ACHN (cell line): ENCODE results near the gene ZNF69.
"Not testable (repeated sequence)": the region's sequence is repeated elsewhere in the genome, so short reads cannot be mapped to it uniquely, and the experiment has no call there.

Experiments used
- DNase-seq: peaks from one replicate; pipeline ENCODE4 v3.0.0-alpha.2; 2015
- in situ Hi-C: cut with HindIII; loops from 2 replicates; pipeline ENCODE4 v1.10.0; 2017; ENCODE audit warnings: low sequenced_read_pairs, low pct_ligation_motif_present, low pct_unique_long_range_greater_than_20kb

ZNF69 gene

DNA sequence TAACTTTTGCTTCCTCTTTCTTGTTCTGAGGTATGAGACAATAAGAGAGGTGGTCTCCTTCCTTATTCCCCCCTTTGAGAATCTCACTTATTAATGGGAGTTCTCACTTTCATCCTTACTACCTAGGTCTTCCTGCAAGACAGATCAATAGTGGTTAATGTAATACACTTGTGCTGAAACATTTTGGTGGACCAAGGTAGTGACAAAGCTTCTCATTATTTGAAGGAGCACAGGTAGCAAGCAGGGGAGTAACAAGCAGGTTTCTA lies 55.2 kb downstream of the ZNF69 start:
- in situ Hi-C loops, result no loop called here
- DNase-seq, result no peak

DNA sequence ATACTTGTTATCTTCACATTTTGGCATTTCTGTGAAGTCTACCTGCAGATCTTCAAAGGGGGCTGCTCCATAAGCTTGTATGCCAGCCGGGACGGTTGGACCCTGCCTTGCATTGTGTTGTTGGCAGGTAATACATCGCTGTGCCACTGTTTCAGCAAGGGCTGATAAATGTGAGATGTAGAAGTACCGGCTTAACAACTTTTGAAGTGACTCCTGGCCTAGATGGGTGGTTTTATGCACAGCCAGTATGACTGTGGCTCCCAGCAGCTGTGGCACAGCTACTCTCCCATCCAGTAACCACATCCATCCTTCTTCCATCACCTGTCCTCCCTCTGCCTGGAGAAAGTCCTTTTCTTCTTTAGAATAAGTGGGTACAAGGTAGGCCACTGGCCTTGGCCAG lies 57.1 kb downstream of the ZNF69 start:
- in situ Hi-C loops, result no loop called here
- no peak for DNase-seq

- no peak for DNase-seq
- in situ Hi-C loops, result no loop called here
These were observed 61.1 kb downstream of the ZNF69 start for GRCh38 chr19:11948646-11949045.

- DNase-seq, result peak; percentile 10
- in situ Hi-C loops, result no loop called here
These were observed 61.6 kb downstream of the ZNF69 start for GRCh38 chr19:11949201-11949600.

GRCh38 chr19:11949614-11950080 lies 62.1 kb downstream of the ZNF69 start:
- in situ Hi-C loops, DNase-seq: not testable (repeated sequence)

- no peak for DNase-seq
- in situ Hi-C loops, result no loop called here
These were observed 62.7 kb downstream of the ZNF69 start for GRCh38 chr19:11950312-11950711.
